Liver (tissue), 3 donors: Measurements from ENCODE around the gene NCBP2.

Source experiments
- GABPA ChIP-seq, 2 donors: IDR thresholded peaks in 1 of 2; conservative IDR thresholded peaks in 1 of 2; 2 replicates each; pipeline ENCODE4 v1.6.1; 2016; ENCODE audit warnings: antibody characterized with exemption in 2 of 2, mild to moderate bottlenecking in 1 of 2, moderate library complexity in 1 of 2
- HNF4A ChIP-seq, 2 donors: conservative IDR thresholded peaks; 2 replicates each; pipeline ENCODE4 v1.6.1; 2016; ENCODE audit warnings: antibody characterized with exemption in 2 of 2, mild to moderate bottlenecking in 2 of 2
- RAD21 ChIP-seq, 2 donors: IDR thresholded peaks; 2 replicates each; pipeline ENCODE4 v1.6.1; 2016; ENCODE audit warnings: antibody characterized with exemption in 2 of 2, mild to moderate bottlenecking in 2 of 2
- SP1 ChIP-seq: IDR thresholded peaks from 2 replicates; pipeline ENCODE4 v1.6.1; 2018; ENCODE audit warnings: antibody characterized with exemption, mild to moderate bottlenecking
- TAF1 ChIP-seq: conservative IDR thresholded peaks from 2 replicates; pipeline ENCODE4 v1.6.1; 2016; ENCODE audit warnings: antibody characterized with exemption, mild to moderate bottlenecking
- TF ChIP-seq, protein P1 (sequence below): fragments of 150-350 bp; IDR thresholded peaks from 2 replicates; pipeline ENCODE4 v1.5.1; 2017; ENCODE audit warnings: improper control_type of control experiment, low read depth, low read length; ENCODE audit not compliant: missing input control
- TF ChIP-seq, protein P2 (sequence below): IDR thresholded peaks from 2 replicates; pipeline ENCODE4 v1.6.1; 2016; ENCODE audit warnings: antibody characterized with exemption, mild to moderate bottlenecking
- TF ChIP-seq, protein P3 (sequence below): IDR thresholded peaks from 2 replicates; pipeline ENCODE4 v1.6.1; 2016; ENCODE audit warnings: antibody characterized with exemption
- donor health status: healthy.
- donor health status: healthy.

- TF ChIP-seq, protein P1, sequence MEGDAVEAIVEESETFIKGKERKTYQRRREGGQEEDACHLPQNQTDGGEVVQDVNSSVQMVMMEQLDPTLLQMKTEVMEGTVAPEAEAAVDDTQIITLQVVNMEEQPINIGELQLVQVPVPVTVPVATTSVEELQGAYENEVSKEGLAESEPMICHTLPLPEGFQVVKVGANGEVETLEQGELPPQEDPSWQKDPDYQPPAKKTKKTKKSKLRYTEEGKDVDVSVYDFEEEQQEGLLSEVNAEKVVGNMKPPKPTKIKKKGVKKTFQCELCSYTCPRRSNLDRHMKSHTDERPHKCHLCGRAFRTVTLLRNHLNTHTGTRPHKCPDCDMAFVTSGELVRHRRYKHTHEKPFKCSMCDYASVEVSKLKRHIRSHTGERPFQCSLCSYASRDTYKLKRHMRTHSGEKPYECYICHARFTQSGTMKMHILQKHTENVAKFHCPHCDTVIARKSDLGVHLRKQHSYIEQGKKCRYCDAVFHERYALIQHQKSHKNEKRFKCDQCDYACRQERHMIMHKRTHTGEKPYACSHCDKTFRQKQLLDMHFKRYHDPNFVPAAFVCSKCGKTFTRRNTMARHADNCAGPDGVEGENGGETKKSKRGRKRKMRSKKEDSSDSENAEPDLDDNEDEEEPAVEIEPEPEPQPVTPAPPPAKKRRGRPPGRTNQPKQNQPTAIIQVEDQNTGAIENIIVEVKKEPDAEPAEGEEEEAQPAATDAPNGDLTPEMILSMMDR: no peak
- no peak for TF ChIP-seq HNF4A (conservative IDR thresholded peaks at IDR 0.05)
- no peak for TF ChIP-seq TAF1
- TF ChIP-seq, protein P2, sequence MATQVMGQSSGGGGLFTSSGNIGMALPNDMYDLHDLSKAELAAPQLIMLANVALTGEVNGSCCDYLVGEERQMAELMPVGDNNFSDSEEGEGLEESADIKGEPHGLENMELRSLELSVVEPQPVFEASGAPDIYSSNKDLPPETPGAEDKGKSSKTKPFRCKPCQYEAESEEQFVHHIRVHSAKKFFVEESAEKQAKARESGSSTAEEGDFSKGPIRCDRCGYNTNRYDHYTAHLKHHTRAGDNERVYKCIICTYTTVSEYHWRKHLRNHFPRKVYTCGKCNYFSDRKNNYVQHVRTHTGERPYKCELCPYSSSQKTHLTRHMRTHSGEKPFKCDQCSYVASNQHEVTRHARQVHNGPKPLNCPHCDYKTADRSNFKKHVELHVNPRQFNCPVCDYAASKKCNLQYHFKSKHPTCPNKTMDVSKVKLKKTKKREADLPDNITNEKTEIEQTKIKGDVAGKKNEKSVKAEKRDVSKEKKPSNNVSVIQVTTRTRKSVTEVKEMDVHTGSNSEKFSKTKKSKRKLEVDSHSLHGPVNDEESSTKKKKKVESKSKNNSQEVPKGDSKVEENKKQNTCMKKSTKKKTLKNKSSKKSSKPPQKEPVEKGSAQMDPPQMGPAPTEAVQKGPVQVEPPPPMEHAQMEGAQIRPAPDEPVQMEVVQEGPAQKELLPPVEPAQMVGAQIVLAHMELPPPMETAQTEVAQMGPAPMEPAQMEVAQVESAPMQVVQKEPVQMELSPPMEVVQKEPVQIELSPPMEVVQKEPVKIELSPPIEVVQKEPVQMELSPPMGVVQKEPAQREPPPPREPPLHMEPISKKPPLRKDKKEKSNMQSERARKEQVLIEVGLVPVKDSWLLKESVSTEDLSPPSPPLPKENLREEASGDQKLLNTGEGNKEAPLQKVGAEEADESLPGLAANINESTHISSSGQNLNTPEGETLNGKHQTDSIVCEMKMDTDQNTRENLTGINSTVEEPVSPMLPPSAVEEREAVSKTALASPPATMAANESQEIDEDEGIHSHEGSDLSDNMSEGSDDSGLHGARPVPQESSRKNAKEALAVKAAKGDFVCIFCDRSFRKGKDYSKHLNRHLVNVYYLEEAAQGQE: no peak
- TF ChIP-seq RAD21 (IDR thresholded peaks at IDR 0.05): no peak
- TF ChIP-seq, protein P3, sequence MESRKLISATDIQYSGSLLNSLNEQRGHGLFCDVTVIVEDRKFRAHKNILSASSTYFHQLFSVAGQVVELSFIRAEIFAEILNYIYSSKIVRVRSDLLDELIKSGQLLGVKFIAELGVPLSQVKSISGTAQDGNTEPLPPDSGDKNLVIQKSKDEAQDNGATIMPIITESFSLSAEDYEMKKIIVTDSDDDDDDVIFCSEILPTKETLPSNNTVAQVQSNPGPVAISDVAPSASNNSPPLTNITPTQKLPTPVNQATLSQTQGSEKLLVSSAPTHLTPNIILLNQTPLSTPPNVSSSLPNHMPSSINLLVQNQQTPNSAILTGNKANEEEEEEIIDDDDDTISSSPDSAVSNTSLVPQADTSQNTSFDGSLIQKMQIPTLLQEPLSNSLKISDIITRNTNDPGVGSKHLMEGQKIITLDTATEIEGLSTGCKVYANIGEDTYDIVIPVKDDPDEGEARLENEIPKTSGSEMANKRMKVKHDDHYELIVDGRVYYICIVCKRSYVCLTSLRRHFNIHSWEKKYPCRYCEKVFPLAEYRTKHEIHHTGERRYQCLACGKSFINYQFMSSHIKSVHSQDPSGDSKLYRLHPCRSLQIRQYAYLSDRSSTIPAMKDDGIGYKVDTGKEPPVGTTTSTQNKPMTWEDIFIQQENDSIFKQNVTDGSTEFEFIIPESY: no peak
- no peak for TF ChIP-seq SP1
- no peak for TF ChIP-seq GABPA (IDR thresholded peaks at IDR 0.05 in 1 of 2, conservative IDR thresholded peaks at IDR 0.05 in 1 of 2)
Observed at GRCh38 chr3:196915375-196915774, 27.0 kb downstream of the NCBP2 start.
